ENCODE data around the gene THBD. TPM values are rescaled to one million over a fixed set of nuclear protein-coding genes. Genes with fewer than 3 reads are reported as not detected.

The THBD gene
- total RNA-seq, 1 donor from 2014 or later = 17.4 TPM

GRCh38 chr20:23068283-23068682, 18.8 kb upstream of the THBD start:
- ATAC-seq = no peak
- intact Hi-C loops (cut with DNase I) = no loop called here
- no peak for DNase-seq (ENCODE audit: missing footprints)

- intact Hi-C loops (cut with DNase I) = no loop called here
- no peak for ATAC-seq
- no peak for DNase-seq (ENCODE audit: missing footprints)
Measured at GRCh38 chr20:23066772-23067171, 17.3 kb upstream of the THBD start.

- intact Hi-C loops (cut with DNase I) = no loop called here
- DNase-seq (ENCODE audit: missing footprints) = no peak
- ATAC-seq = no peak
Measured at GRCh38 chr20:23065266-23066201, 16.1 kb upstream of the THBD start.

- ATAC-seq = no peak
- DNase-seq (ENCODE audit: missing footprints) = no peak
- intact Hi-C loops (cut with DNase I) = no loop called here
Measured at GRCh38 chr20:23063581-23063980, 14.1 kb upstream of the THBD start.

GRCh38 chr20:23063168-23063567, 13.7 kb upstream of the THBD start:
- no peak for ATAC-seq
- intact Hi-C loops (cut with DNase I) = no loop called here
- no peak for DNase-seq (ENCODE audit: missing footprints)

- no peak for DNase-seq (ENCODE audit: missing footprints)
- ATAC-seq = no peak
- intact Hi-C loops (cut with DNase I) = no loop called here
Measured at GRCh38 chr20:23062632-23063031, 13.2 kb upstream of the THBD start.

- intact Hi-C loops (cut with DNase I) = no loop called here
- DNase-seq (ENCODE audit: missing footprints) (no peak), ATAC-seq (peak; percentile 88)
Measured at GRCh38 chr20:23061734-23062561, 12.5 kb upstream of the THBD start.

GRCh38 chr20:23061262-23061661, 11.8 kb upstream of the THBD start:
- DNase-seq (ENCODE audit: missing footprints) (no peak), ATAC-seq (peak; percentile 45)
- intact Hi-C loops (cut with DNase I) = no loop called here

- DNase-seq (ENCODE audit: missing footprints) (no peak), ATAC-seq (no peak)
- intact Hi-C loops (cut with DNase I) = no loop called here
Measured at GRCh38 chr20:23060629-23061028, 11.2 kb upstream of the THBD start.

GRCh38 chr20:23059846-23060245, 10.4 kb upstream of the THBD start:
- DNase-seq (ENCODE audit: missing footprints) (no peak), ATAC-seq (no peak)
- intact Hi-C loops (cut with DNase I) = loop anchor here (10.0 kb wide), 1 partner anchor 145 kb away; no protein-coding TSS in a partner anchor

GRCh38 chr20:23059001-23059400, 9.5 kb upstream of the THBD start:
- intact Hi-C loops (cut with DNase I) = loop anchor here (10.0 kb wide), 1 partner anchor 146 kb away; no protein-coding TSS in a partner anchor
- DNase-seq (ENCODE audit: missing footprints) = no peak
- no peak for ATAC-seq

GRCh38 chr20:23058240-23058639, 8.8 kb upstream of the THBD start:
- intact Hi-C loops (cut with DNase I) = loop anchor here (10.0 kb wide), 1 partner anchor 147 kb away; no protein-coding TSS in a partner anchor
- DNase-seq (ENCODE audit: missing footprints) (no peak), ATAC-seq (no peak)

GRCh38 chr20:23052904-23053303, 3.4 kb upstream of the THBD start:
- DNase-seq (ENCODE audit: missing footprints) = no peak
- ATAC-seq = no peak
- intact Hi-C loops (cut with DNase I) = loop anchor here (2.0 to 10.0 kb wide), 3 partner anchors 152 to 289 kb away; no protein-coding TSS in a partner anchor

- peak; percentile 95 for DNase-seq (ENCODE audit: missing footprints)
- intact Hi-C loops (cut with DNase I) = loop anchor here (2.0 to 10.0 kb wide), 3 partner anchors 34 to 291 kb away; no protein-coding TSS in a partner anchor
- peak; percentile 53 for ATAC-seq
Measured at GRCh38 chr20:23050847-23051627, 1.6 kb upstream of the THBD start.

- ATAC-seq (peak; percentile 38), DNase-seq (ENCODE audit: missing footprints) (peak; percentile 89)
Measured at GRCh38 chr20:23050076-23050838, 785 bp upstream of the THBD start.

GRCh38 chr20:23048283-23049200, 930 bp downstream of the THBD start:
- peak; percentile 49 for ATAC-seq
- peak; percentile 94 for DNase-seq (ENCODE audit: missing footprints)
- intact Hi-C loops (cut with DNase I) = loop anchor here (2.0 to 5.0 kb wide), 3 partner anchors 186 to 356 kb away; no protein-coding TSS in a partner anchor

More at GRCh38 chr20:23050076-23050838, 785 bp upstream of the THBD start:
- intact Hi-C loops (cut with DNase I) = loop anchor here (2.0 to 10.0 kb wide), 3 partner anchors 35 to 292 kb away; no protein-coding TSS in a partner anchor

All from Right ventricle myocardium inferior (tissue), 1 donor.